MCF 10A (cell line): ENCODE measurements around the gene KLK8. TPM values are rescaled to one million over a fixed set of nuclear protein-coding genes. Genes with fewer than 3 reads are reported as not detected.

Experiments used
- BruUV-seq: library from RNA; stranded (reverse); fragments of 400-500 nt; replicated peaks from 2 replicates; lab custom pipeline; 2021; lab: Mats Ljungman, UMichigan
- CTCF ChIA-PET: fragments of 300-600 bp; sonication (Branson Sonifier 250); formaldehyde crosslinking; extraction: SDS; loops from one replicate; lab custom pipeline; 2021; ENCODE audit warnings: antibody characterized with exemption, inconsistent platforms; lab: Yijun Ruan, JAX
- POLR2A ChIA-PET: fragments of 300-600, 350-650 bp; sonication (Branson Sonifier 250); formaldehyde crosslinking; extraction: SDS; loops from one replicate; lab custom pipeline; 2020; ENCODE audit warnings: antibody characterized with exemption, inconsistent platforms; lab: Yijun Ruan, JAX
- DNase-seq: peaks from one replicate; pipeline ENCODE4 v3.0.0-alpha.2; 2018; ENCODE audit not compliant: unreplicated experiment
- H3K27ac Mint-ChIP-seq: one replicate; pipeline ENCODE4 v1.8.0; 2022; ENCODE audit warnings: mild to moderate bottlenecking, low read depth, mixed read lengths; ENCODE audit not compliant: unreplicated experiment
- H3K27me3 Mint-ChIP-seq: one replicate; pipeline ENCODE4 v1.8.0; 2022; ENCODE audit warnings: mixed read lengths; ENCODE audit not compliant: insufficient read depth, unreplicated experiment
- H3K36me3 Mint-ChIP-seq: one replicate; pipeline ENCODE4 v1.8.0; 2022; ENCODE audit warnings: mild to moderate bottlenecking, moderate library complexity, mixed read lengths; ENCODE audit not compliant: insufficient read depth, unreplicated experiment
- H3K4me1 Mint-ChIP-seq: one replicate; pipeline ENCODE4 v1.8.0; 2022; ENCODE audit warnings: mixed read lengths; ENCODE audit not compliant: insufficient read depth, unreplicated experiment
- H3K4me3 Mint-ChIP-seq: one replicate; pipeline ENCODE4 v1.8.0; 2022; ENCODE audit warnings: mild to moderate bottlenecking, moderate library complexity, mixed read lengths; ENCODE audit not compliant: unreplicated experiment
- H3K9me3 Mint-ChIP-seq: one replicate; pipeline ENCODE4 v1.8.0; 2022; ENCODE audit warnings: mixed read lengths; ENCODE audit not compliant: unreplicated experiment
- CTCF ChIP-seq: fragments of 200-600 bp; IDR thresholded peaks from one replicate; pipeline ENCODE4 v1.8.0; 2022; ENCODE audit warnings: antibody characterized with exemption, mild to moderate bottlenecking; ENCODE audit not compliant: unreplicated experiment
- intact Hi-C: fragments of 100-400 bp; cut with micrococcal nuclease; formaldehyde crosslinking; loops from 2 replicates; pipeline ENCODE4 v1.14.1; 2022
- total RNA-seq: library from RNA; stranded (reverse); gene quantifications from 2 replicates; pipeline ENCODE4 v1.2.3, GENCODE V29; 2022

The KLK8 gene
- total RNA-seq, 1 experiment from 2014 or later, result not detected

- ChIA-PET CTCF (no interaction called here), POLR2A (no interaction called here)
- BruUV-seq, result no TSS peak
- H3K9me3 Mint-ChIP-seq, result peaks cover 8% of the 10 kb centered on the region
- H3K27ac Mint-ChIP-seq, result no peak within 1 kb of the TSS
- peaks cover 6% of the 10 kb centered on the region for H3K4me1 Mint-ChIP-seq
- intact Hi-C loops, result no loop called here
- no peaks in the 10 kb centered on the region for H3K27me3 Mint-ChIP-seq
- TF ChIP-seq CTCF, result no peak
- no peak for DNase-seq
- no peak within 1 kb of the TSS for H3K4me3 Mint-ChIP-seq
- peaks cover 6% of the 10 kb centered on the region for H3K36me3 Mint-ChIP-seq
Observed at GRCh38 chr19:50952910-50953309, 48.5 kb downstream of the KLK8 start, which contains the start of gene KLK5. Gene KLK5, minus strand, starts transcription at chr19:50953038. Its CDS starts 381 bp downstream, at chr19:50952657.

DNA sequence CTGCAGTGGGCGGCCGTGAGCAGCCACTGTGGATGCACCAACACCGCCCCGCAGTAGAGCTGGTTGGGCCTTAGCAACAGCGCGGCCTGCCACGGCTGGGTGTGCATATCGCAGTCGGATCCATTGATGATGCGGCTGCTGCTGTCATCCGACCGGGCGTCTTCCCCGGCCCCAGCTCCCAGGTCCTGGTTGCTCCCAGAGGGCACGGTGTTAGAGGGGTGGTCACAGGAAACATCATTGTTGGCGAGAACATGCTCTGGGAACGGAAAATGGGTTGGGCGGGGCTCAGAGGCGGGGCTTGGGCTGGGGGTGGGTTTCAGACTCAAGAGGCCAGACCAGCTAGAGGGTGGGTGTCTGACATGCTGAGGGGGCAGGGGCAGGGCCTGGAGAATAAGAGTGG, 51.5 kb downstream of the KLK8 start:
- intact Hi-C loops, result no loop called here
- Mint-ChIP-seq H3K4me1 (peaks cover 6% of the 10 kb centered on the region), H3K27me3 (no peaks in the 10 kb centered on the region), H3K4me3 (no peak overlapping the region), H3K27ac (no peak overlapping the region), H3K36me3 (peaks cover 6% of the 10 kb centered on the region), H3K9me3 (peaks cover 11% of the 10 kb centered on the region)
- ChIA-PET CTCF (no interaction called here), POLR2A (no interaction called here)
- no TSS peak for BruUV-seq
- DNase-seq, result no peak
- no peak for TF ChIP-seq CTCF

DNA sequence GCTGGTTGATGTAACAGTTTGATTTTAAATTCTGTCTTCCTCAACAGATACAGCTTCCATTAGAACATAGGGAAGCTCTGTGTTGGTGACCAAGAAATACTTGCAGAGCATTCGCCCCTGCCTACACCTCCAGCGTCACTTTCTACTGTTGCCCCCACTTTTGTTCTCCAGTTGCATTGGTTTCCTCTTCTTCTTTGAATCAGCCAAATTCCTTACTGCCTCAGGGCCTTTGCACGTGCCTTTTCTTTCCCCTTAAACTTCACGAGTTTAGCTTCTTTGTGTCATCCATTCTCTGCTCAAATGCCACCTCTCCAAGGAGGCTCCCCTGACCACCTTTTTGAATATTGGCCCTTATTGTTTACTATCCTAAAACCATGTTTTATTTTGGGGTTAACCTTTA, 54.3 kb downstream of the KLK8 start:
- Mint-ChIP-seq H3K36me3 (peaks cover 6% of the 10 kb centered on the region), H3K27ac (no peak overlapping the region), H3K27me3 (no peaks in the 10 kb centered on the region), H3K9me3 (peaks cover 26% of the 10 kb centered on the region), H3K4me3 (no peak overlapping the region), H3K4me1 (no peaks in the 10 kb centered on the region)
- DNase-seq, result no peak
- intact Hi-C loops, result no loop called here
- CTCF ChIA-PET, result interaction anchor here (0.6 kb wide), 1 partner anchor 73 kb away, joined by 6 read pairs; no protein-coding TSS in a partner anchor
- BruUV-seq, result no TSS peak
- POLR2A ChIA-PET, result no interaction called here
- no peak for TF ChIP-seq CTCF

Other genes with a start within 250 kb of the KLK8 start
- not detected in 2 replicates for gene GPR32, start 231.1 kb downstream of the KLK8 start, total RNA-seq
- not detected in 2 replicates for gene ACP4, start 211.2 kb downstream of the KLK8 start, total RNA-seq
- gene KLK1, start 177.8 kb downstream of the KLK8 start, total RNA-seq, result 0.84 and 0.88 TPM in 2 replicates
- not detected in 2 replicates for gene KLK15, start 168.0 kb downstream of the KLK8 start, total RNA-seq
- gene KLK3, start 146.7 kb downstream of the KLK8 start, total RNA-seq, result not detected in 2 replicates
- not detected in 2 replicates for gene KLK2, start 128.2 kb downstream of the KLK8 start, total RNA-seq
- gene KLK4, start 90.2 kb downstream of the KLK8 start, total RNA-seq, result not detected in 2 replicates
- 0.19 TPM in 1 of 2 replicates, not detected in the other for gene KLK5, start 48.6 kb downstream of the KLK8 start, total RNA-seq
- not detected in 2 replicates for gene KLK6, start 32.0 kb downstream of the KLK8 start, total RNA-seq
- not detected in 2 replicates for gene KLK7, start 17.7 kb downstream of the KLK8 start, total RNA-seq
- not detected in 2 replicates for gene KLK10, start 18.1 kb upstream of the KLK8 start, total RNA-seq
- not detected in 2 replicates for gene KLK11, start 25.0 kb upstream of the KLK8 start, total RNA-seq
- gene KLK12, start 33.4 kb upstream of the KLK8 start, total RNA-seq, result not detected in 2 replicates
- gene KLK13, start 63.5 kb upstream of the KLK8 start, total RNA-seq, result not detected in 2 replicates
- 0.30 TPM in 1 of 2 replicates, not detected in the other for gene KLK14, start 81.3 kb upstream of the KLK8 start, total RNA-seq
- 9.9 and 12.7 TPM in 2 replicates for gene CTU1, start 106.8 kb upstream of the KLK8 start, total RNA-seq
- not detected in 2 replicates for gene SIGLEC9, start 123.3 kb upstream of the KLK8 start, total RNA-seq
- gene SIGLEC7, start 140.7 kb upstream of the KLK8 start, total RNA-seq, result not detected in 2 replicates
- gene CD33, start 223.5 kb upstream of the KLK8 start, total RNA-seq, result 0.33 TPM in 1 of 2 replicates, not detected in the other
- not detected in 2 replicates for gene SIGLECL1, start 249.5 kb upstream of the KLK8 start, total RNA-seq